ENCODE data around the gene ANKRD33B.

DNA sequence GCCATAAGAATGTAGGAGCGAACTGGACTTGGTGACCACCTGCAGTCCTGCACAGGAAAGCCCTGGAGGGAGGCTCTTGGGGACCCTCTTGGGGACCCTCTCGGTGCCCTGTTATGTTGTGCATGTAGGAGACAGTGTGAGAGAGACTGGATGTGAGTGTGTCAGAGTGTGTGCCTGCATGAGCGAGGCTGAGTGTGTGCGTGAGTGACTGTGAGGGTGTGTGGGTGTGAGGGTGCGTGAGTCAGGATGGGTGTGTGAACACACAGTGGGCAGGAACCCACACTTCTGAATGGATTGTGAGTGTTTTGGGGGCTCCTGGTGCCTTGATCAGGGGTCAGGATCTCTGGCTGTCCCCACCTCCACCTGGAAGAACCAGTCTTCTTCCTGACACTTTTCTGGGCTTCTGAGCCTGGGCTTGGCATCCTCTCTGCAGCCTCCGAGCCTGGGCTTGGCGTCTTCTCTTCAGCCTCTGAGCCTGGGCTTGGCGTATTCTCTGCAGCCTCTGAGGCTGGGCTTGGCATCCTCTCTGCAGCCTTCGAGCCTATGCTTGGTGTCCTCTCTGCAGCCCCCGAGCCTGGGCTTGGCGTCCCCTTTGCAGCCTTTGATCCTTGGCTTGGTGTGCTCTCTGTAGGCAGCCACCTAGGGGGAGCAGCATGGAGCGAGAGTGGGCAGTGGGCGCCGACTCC is 25.6 kb upstream of the ANKRD33B start:
- TF ChIP-seq, protein P1, sequence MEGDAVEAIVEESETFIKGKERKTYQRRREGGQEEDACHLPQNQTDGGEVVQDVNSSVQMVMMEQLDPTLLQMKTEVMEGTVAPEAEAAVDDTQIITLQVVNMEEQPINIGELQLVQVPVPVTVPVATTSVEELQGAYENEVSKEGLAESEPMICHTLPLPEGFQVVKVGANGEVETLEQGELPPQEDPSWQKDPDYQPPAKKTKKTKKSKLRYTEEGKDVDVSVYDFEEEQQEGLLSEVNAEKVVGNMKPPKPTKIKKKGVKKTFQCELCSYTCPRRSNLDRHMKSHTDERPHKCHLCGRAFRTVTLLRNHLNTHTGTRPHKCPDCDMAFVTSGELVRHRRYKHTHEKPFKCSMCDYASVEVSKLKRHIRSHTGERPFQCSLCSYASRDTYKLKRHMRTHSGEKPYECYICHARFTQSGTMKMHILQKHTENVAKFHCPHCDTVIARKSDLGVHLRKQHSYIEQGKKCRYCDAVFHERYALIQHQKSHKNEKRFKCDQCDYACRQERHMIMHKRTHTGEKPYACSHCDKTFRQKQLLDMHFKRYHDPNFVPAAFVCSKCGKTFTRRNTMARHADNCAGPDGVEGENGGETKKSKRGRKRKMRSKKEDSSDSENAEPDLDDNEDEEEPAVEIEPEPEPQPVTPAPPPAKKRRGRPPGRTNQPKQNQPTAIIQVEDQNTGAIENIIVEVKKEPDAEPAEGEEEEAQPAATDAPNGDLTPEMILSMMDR (IDR thresholded peaks at IDR 0.05) = no peak
- TF ChIP-seq POLR2A (IDR thresholded peaks at IDR 0.05) (no peak), POLR2AphosphoS5 (IDR thresholded peaks at IDR 0.05) (no peak), EP300 (IDR thresholded peaks at IDR 0.05) (no peak)

Measured in upper lobe of left lung (tissue), 4 donors.